GM12892 (cell line): ENCODE data around the gene TERB1.

Experiments used
- POLR2A ChIP-seq: IDR thresholded peaks from 2 replicates; pipeline ENCODE4 v1.6.1; 2011; ENCODE audit warnings: low read depth, low read length, control low read depth
- POLR2AphosphoS5 ChIP-seq: IDR thresholded peaks from 2 replicates; pipeline ENCODE4 v1.6.1; 2011; ENCODE audit warnings: low read depth, low read length, control low read depth
- TAF1 ChIP-seq: IDR thresholded peaks from 2 replicates; pipeline ENCODE4 v1.6.1; 2011; ENCODE audit warnings: low read depth, mild to moderate bottlenecking, control low read depth, low read length, borderline replicate concordance

DNA sequence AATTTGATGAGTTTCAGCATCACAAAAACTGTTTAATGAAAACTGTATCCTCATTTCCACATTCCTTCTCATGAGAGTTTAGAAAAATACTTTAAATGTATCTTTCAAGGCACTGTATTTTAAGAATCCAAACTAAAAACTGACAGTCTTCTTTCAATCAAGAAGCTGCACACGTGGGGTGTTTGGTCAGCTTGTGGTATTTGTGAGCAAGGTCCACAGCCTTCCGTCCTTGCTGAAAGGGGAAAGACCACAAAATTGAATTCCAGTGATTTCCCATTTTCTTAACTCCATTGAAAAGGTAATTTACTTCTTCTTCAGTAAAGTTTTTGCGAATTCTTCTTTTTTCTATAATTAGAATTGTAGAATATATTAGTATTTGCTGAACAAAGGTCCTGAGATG, 46.6 kb downstream of the TERB1 start:
- TF ChIP-seq POLR2A = no peak
- no peak for TF ChIP-seq POLR2AphosphoS5
- TF ChIP-seq TAF1 = no peak
